Daoy (cell line): ENCODE data around the gene AIPL1. TPM values are rescaled to one million over a fixed set of nuclear protein-coding genes. Genes with fewer than 3 reads are reported as not detected.

Source experiments
- DNase-seq: peaks from one replicate; pipeline ENCODE4 v3.0.0-alpha.2; 2015; ENCODE audit warnings: low read depth
- total RNA-seq: library from RNA; depleted of rRNA; stranded (reverse); fragments of >200 nt; shearing (Covaris generic); gene quantifications from 2 replicates; pipeline ENCODE4 v1.2.3, GENCODE V29; 2014; rRNA removed

The AIPL1 gene
- total RNA-seq, 1 experiment from 2014 or later, result not detected

DNA sequence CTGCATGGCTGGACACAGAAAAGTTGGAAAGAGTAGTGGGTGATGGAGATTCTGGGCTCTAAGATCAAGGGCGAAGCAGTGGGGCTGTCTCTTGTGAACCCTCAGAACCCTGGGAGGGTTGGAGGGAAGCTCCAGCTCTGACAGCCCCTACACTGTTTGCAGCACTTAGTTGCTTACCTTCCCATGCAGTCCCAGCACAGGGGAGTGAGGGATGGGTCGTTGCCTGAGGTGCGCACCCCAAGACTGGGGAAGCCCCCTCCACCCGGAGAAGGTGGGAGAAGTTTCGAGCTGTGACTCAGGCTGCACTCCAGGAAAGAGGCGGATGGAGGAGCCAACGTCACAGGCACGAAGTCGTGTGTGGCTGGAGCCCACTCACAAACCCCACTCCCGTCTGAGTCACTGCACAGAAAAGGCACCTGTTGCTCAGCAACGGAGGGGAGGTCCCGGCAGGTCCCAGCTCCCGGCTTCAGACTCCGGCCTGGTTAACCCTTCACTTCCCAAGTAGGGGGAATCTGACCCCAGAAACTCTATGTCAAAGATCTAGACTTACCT lies 60.1 kb downstream of the AIPL1 start:
- DNase-seq, result peak; percentile 91

DNA sequence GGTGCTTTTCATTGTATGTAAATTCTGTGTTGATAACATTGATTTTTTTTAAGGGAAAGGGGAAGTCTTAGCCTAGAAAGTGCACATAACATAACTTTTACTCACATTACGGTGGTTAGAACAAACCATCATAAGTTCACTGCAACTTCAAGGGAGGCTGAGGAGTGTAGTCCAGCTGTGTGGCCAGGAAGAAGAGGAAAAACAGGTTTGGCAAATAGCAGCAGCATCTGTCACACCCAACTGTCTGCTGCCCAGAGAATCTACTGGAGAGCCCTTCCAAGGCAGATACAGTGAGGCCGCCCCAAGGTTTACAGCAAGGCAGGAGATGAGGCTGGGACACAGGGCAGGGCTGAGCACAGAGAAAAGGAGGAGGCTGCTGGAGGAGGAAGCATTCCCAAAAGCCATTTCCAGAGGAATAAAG lies 60.6 kb downstream of the AIPL1 start:
- DNase-seq, result no peak

Other genes with a start within 250 kb of the AIPL1 start
- gene PIMREG, start 9.3 kb upstream of the AIPL1 start, total RNA-seq, result 70.6 and 108 TPM in 2 replicates
- gene PITPNM3, start 121.4 kb upstream of the AIPL1 start, total RNA-seq, result 0.33 and 0.51 TPM in 2 replicates
- gene KIAA0753, start 205.6 kb upstream of the AIPL1 start, total RNA-seq, result 16.1 and 18.4 TPM in 2 replicates
- 258 and 269 TPM in 2 replicates for gene TXNDC17, start 205.9 kb upstream of the AIPL1 start, total RNA-seq
- gene MED31, start 216.5 kb upstream of the AIPL1 start, total RNA-seq, result 32.0 and 36.5 TPM in 2 replicates
- 0.06 and 0.71 TPM in 2 replicates for gene C17orf100, start 216.6 kb upstream of the AIPL1 start, total RNA-seq